ENCODE data around the gene MCC.

MCC gene

DNA sequence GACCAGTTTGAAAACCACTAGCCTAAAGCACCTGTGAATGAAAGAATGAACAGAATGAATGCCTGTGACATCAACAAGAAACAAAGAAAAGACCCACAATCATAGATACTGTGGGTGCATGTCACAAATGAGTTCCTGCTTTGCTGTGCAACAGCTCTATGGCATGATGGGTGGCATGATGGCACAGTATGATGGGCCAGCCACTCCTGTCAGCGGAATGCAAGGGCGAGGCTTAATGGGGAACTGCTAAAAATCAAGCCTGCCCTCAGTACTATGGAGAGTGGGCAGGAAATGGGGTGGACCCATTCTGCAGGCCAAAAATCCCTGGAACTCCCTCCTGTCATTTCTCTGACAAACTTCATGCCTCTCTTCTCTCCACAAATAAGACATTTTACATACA is 422.6 kb downstream of the MCC start:
- DNase-seq: no peak

- DNase-seq: no peak
Measured at GRCh38 chr5:113064806-113065205, 423.4 kb downstream of the MCC start.

DNA sequence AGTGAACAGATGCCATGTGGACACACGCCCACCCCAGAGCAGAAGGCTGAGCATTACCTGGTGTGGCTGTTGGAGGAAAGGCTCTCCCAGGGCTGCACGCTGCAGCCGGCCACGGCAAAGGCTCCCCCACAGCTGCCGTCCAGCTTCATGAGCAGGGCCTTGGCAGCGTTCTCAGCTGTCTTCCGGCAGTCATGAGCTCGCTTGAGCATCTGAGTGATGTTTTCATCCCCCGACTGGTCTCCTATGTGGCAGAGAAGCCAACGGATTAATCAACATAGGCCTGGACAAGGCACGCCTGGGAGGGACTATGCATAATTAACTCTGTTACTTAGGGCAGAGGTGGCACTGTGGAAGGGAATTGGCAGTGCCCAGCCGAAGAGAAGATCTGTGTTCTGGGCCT is 424.3 kb downstream of the MCC start:
- no peak for DNase-seq

- DNase-seq: no peak
Measured at GRCh38 chr5:113062869-113063508, 425.3 kb downstream of the MCC start.

- DNase-seq: no peak
Measured at GRCh38 chr5:113061846-113062780, 426.1 kb downstream of the MCC start.

- DNase-seq: no peak
Measured at GRCh38 chr5:113060408-113061025, 427.7 kb downstream of the MCC start.

DNA sequence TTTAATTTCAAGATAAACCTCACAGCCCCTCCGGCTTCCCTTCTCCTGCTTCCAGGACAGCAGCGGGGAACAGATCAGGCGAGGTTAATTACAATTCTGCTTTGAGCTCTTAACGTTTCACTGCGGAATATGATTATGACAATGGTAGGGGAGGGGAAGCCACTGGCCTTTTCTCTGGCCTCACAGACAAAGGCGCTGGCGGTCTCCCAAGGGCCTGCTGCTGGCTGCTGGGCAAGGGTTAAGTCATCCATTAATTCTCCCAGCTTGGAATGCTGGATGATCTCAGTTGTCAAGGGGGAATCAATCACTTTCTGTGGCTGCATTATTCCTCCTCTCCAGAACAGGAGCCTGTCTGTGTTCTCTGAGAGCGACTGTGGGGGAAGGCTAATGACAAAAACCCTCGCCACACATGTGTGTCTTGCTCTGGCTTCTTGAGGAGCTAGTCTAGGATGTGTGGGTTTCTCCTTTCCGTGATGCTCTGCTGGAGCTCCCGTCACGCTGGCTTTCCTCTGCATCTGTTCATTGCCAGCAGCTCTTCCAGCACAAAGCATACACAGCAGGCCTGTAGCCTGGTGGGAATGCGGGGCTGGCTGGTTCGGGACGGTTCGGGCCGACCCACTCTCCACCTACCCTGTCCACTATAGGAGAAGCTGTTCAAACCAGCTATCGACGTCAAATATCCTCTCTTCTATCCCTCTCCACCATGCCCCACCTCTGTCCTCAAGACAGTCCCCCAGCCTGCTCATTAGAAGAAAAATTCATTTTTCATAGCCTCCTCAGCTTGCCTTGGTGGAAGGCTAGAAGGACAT is 428.8 kb downstream of the MCC start:
- DNase-seq: no peak

- no peak for DNase-seq
Measured at GRCh38 chr5:113058706-113059226, 429.5 kb downstream of the MCC start.

- no peak for DNase-seq
Measured at GRCh38 chr5:113058269-113058668, 430.0 kb downstream of the MCC start.

DNA sequence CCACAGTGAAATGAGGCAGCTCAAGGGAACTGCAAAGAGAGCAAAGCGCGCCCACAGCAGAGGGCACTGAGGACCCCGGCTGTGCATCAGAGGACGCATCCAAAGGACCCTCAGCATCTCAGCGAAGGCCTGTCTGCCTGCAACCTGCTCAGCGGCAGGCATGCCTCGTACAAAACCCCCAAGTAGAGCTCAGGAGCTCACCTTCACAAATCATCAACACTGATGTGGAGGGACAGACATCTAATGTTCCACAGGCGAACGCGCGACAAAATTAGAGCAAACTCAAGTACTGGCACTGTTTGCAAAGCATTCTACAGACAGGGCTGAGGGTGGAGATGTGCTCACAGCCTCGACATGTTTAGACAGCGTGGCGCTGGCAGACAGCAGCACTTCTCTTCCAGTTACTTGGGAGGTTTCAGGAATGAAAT is 430.7 kb downstream of the MCC start:
- no peak for DNase-seq

- no peak for DNase-seq
Measured at GRCh38 chr5:113056988-113057387, 431.3 kb downstream of the MCC start.

GRCh38 chr5:113054899-113055298 is 433.4 kb downstream of the MCC start:
- DNase-seq: no peak

- no peak for DNase-seq
Measured at GRCh38 chr5:113053511-113053995, 434.7 kb downstream of the MCC start.

- DNase-seq: no peak
Measured at GRCh38 chr5:113052041-113052795, 436.0 kb downstream of the MCC start.

- DNase-seq: peak; percentile 44
Measured at GRCh38 chr5:113050721-113051382, 437.4 kb downstream of the MCC start.

GRCh38 chr5:113048931-113049330 is 439.3 kb downstream of the MCC start:
- no peak for DNase-seq

GRCh38 chr5:113047733-113048652 is 440.3 kb downstream of the MCC start:
- DNase-seq: no peak

- DNase-seq: no peak
Measured at GRCh38 chr5:113047234-113047633, 441.0 kb downstream of the MCC start.

- DNase-seq: no peak
Measured at GRCh38 chr5:113044776-113045465, 443.3 kb downstream of the MCC start.

Data from activated CD4-positive, alpha-beta T cell treated with anti-CD3 and anti-CD28 coated beads for 48 hours (primary cell).